HL-60 (cell line): ENCODE results near the gene PSMC5.

Source experiments
- GABPA ChIP-seq: IDR thresholded peaks from 2 replicates; pipeline ENCODE4 v1.6.1; 2012; ENCODE audit warnings: low read depth
- TF ChIP-seq, protein P1 (sequence below): IDR thresholded peaks from one replicate; pipeline ENCODE4 v1.5.1; 2011; ENCODE audit warnings: low read length, control low read depth, inconsistent platforms; ENCODE audit not compliant: insufficient read depth

DNA sequence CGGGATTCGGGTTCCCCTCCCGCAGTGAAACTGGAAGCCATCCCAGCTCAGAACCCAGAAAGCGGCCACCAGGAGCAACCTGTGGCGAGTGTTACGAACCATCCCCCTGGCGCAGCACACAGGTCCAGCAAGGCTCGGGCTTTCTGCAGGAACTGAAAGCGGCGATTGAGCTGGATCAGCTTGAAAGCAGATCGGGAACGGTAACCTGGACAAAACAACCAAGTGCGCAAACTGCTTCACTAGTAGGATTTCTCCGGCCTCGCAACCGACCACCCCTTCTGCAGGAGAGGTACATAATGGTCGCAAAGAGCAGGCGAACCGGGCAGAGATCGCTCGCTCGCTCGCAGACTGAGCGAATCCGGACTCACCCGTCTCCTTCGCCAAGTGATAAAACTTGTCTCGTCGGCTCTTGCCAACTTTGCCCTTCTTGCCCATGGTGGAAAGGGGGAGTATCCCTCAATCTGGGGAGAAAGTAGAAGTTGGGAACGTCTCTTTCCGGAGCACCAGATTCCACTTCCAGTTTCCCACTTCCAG, 696 bp upstream of the PSMC5 start:
- TF ChIP-seq, protein P1, sequence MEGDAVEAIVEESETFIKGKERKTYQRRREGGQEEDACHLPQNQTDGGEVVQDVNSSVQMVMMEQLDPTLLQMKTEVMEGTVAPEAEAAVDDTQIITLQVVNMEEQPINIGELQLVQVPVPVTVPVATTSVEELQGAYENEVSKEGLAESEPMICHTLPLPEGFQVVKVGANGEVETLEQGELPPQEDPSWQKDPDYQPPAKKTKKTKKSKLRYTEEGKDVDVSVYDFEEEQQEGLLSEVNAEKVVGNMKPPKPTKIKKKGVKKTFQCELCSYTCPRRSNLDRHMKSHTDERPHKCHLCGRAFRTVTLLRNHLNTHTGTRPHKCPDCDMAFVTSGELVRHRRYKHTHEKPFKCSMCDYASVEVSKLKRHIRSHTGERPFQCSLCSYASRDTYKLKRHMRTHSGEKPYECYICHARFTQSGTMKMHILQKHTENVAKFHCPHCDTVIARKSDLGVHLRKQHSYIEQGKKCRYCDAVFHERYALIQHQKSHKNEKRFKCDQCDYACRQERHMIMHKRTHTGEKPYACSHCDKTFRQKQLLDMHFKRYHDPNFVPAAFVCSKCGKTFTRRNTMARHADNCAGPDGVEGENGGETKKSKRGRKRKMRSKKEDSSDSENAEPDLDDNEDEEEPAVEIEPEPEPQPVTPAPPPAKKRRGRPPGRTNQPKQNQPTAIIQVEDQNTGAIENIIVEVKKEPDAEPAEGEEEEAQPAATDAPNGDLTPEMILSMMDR = no peak
- TF ChIP-seq GABPA = no peak
